IgD-negative memory B cell (primary cell): ENCODE results near the gene GATA5. TPM values are rescaled to one million over a fixed set of nuclear protein-coding genes. Genes with fewer than 3 reads are reported as not detected.
"Not testable (repeated sequence)": the region's sequence is repeated elsewhere in the genome, so short reads cannot be mapped to it uniquely, and the experiment has no call there.

Source experiments
- H3K27ac Mint-ChIP-seq, 3 donors: one replicate each; pipeline ENCODE4 v1.8.0; 2020 to 2022; ENCODE audit warnings: mild to moderate bottlenecking in 3 of 3, mixed read lengths in 3 of 3, moderate library complexity in 1 of 3
- H3K27me3 Mint-ChIP-seq: one replicate; pipeline ENCODE4 v1.8.0; 2021; ENCODE audit warnings: mixed read lengths
- H3K36me3 Mint-ChIP-seq: one replicate; pipeline ENCODE4 v1.8.0; 2020; ENCODE audit warnings: mild to moderate bottlenecking, mixed read lengths
- H3K4me1 Mint-ChIP-seq, 3 donors: one replicate each; pipeline ENCODE4 v1.8.0; 2020 to 2022; ENCODE audit warnings: mixed read lengths in 3 of 3, mild to moderate bottlenecking in 1 of 3
- H3K4me3 Mint-ChIP-seq, 4 donors: one replicate each; pipeline ENCODE4 v1.8.0; 2020 to 2022; ENCODE audit warnings: mild to moderate bottlenecking in 4 of 4, mixed read lengths in 4 of 4, moderate library complexity in 3 of 4
- H3K9me3 Mint-ChIP-seq, 3 donors: one replicate each; pipeline ENCODE4 v1.8.0; 2020 to 2021; ENCODE audit warnings: mixed read lengths in 3 of 3, mild to moderate bottlenecking in 1 of 3
- polyA plus RNA-seq: library from polyadenylated mRNA; unstranded; fragments of 300-500 nt; fragmentation: Illumina TruSeq; gene quantifications from one replicate; pipeline ENCODE4 v1.2.3, GENCODE V29; 2021

GATA5 gene
- polyA plus RNA-seq, 1 donor from 2014 or later = not detected

DNA sequence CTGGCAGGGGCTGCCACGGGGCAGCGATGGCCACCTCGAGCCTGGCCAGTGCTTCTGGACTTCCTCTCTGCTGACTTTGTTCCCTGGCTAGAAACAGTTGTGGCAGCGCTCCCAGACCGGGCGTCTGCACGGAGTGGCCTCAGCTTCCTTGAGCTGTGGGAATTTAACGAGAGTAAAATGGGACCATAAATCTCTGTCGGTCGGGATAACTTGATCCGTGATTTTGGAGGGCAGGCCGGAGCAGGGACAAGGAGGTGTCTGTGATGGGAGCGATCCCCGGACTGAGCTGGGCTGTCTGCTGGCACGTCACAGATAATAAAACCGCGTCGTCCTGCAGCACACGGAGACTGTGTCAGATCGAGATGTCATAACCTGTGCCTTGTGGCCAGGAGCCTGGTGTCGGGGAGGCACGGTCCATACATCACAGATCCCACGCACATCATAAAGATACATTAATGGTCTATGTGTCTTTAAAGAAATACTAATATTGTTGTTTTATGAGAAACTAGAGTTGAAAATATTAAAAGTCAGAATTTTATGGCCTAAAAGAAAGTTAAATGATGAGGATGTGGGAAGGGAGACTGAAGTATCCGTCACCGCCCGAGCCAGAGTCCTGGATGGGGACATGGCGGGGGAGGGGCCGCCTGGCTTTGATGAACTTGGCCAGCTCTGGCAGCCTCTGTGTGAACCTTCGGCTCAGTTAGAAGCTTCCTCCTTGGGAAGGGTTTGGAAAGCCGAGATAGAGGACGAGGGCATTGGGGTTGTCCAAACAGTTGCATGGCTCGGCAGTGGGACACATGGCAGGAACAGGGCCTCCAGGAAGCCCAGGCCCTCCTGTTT lies 41.9 kb downstream of the GATA5 start:
- H3K27me3 Mint-ChIP-seq = peaks cover 32% of the 10 kb centered on the region
- H3K27ac Mint-ChIP-seq = no peak overlapping the region
- no peaks in the 10 kb centered on the region for H3K4me1 Mint-ChIP-seq
- peaks cover 0 to 2% (median 0%) of the 10 kb centered on the region in 3 donors for H3K9me3 Mint-ChIP-seq
- H3K36me3 Mint-ChIP-seq = no peaks in the 10 kb centered on the region
- no peak overlapping the region for H3K4me3 Mint-ChIP-seq

DNA sequence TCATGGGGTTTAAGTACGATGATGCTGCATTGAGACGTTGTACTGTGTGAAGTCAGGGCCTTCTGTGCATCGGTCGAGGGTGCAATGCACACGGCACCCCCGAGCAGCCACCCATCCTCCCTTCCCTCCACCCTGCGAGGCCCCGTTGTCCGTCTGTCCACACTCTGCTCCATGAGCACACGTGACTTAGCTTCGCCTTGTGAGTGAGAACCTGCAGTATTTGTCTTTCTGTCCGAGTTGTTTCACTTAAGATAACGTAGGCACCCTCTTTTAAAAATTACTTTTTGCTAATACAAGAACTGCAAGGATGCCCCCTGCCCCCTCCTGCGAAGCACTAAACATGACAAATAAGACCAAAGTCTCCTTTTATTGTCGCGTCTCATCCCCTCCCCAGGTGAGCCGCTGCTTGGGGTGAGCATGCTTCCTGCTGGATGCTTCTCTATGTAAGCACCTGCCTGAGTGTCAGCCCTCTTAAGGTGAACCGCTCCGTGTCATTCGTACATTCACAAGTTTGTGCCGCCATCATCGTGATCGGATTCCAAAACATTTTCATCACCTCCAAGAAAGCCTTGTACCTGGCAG lies 44.8 kb downstream of the GATA5 start:
- H3K36me3 Mint-ChIP-seq = no peaks in the 10 kb centered on the region
- peaks cover 0 to 2% (median 0%) of the 10 kb centered on the region in 3 donors for H3K9me3 Mint-ChIP-seq
- no peak overlapping the region for H3K4me3 Mint-ChIP-seq
- no peak overlapping the region for H3K27ac Mint-ChIP-seq
- peaks cover 32% of the 10 kb centered on the region for H3K27me3 Mint-ChIP-seq
- no peaks in the 10 kb centered on the region for H3K4me1 Mint-ChIP-seq

DNA sequence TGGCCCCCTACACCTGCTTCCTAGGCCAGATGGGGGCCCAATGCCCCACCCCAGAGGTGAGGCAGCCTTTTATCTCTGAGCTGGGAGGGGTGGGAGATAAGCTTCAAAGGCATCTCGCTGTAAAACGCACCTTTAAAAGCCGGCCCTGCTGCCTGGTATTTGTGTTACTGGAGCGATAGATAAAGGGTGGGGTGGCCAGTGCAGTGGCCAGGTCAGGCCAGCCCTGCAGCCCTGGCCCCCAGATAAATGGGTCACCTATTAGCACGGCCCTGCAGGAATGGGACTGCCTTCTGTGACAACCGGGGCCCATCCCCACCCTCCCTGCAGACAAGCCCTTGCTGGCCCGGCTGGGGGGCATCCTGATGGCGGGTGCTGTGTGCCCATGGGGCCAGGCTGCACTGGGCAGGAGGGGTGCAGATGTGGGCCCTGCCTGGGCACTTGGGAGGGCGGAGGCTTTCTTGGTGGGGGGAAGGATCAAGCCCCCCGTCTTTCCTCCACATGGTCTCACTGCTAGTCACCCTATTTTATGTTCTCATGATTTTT lies 45.4 kb downstream of the GATA5 start:
- Mint-ChIP-seq H3K4me1 (no peaks in the 10 kb centered on the region), H3K9me3 (no peaks in the 10 kb centered on the region), H3K27me3 (peaks cover 26% of the 10 kb centered on the region), H3K4me3 (no peak overlapping the region), H3K36me3 (no peaks in the 10 kb centered on the region), H3K27ac (no peak overlapping the region)

DNA sequence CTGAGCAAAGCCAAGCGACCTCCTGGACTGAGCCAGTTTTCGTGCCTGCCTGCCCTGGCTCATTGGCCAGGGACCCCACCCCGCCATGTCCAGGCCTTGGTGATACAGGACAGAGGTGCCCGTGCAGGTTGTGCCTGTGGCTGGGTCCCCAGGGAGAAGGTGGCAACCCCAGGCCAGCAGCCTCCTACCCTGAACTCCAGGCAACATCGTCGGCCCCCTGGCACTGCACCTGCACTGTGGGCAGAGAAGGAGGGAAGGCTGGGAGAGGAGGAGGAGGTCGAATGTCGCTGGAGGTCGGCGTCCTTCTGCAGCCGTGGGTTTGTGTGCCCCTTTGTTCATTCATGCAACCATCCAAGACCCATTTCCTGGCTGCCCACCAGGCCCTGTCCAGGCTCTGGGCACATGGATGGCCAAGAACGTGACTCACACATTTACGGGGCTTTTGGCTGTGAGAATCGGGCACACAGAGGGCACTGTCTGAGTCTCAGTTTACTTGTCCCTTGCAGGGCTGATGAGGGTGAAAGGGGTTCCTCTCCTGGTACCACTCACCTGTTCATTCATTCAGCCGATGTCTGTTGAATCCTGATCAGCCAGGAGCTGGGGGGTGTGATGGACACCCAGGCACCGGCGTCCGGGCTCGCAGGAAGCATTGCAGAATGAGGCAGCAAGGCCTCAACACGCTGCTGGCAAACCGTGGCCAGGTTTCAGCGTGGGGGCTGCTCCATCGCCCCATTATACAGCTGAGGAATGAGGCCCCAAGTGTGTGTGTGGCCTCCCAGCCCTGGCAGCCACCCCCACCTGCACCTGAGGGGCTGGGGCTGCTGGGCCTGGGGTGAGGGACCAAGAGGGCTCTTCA lies 46.1 kb downstream of the GATA5 start:
- H3K4me1 Mint-ChIP-seq = no peaks in the 10 kb centered on the region
- peaks cover 23% of the 10 kb centered on the region for H3K27me3 Mint-ChIP-seq
- H3K4me3 Mint-ChIP-seq = no peak overlapping the region
- H3K36me3 Mint-ChIP-seq = no peaks in the 10 kb centered on the region
- H3K9me3 Mint-ChIP-seq = no peaks in the 10 kb centered on the region
- H3K27ac Mint-ChIP-seq = no peak overlapping the region

DNA sequence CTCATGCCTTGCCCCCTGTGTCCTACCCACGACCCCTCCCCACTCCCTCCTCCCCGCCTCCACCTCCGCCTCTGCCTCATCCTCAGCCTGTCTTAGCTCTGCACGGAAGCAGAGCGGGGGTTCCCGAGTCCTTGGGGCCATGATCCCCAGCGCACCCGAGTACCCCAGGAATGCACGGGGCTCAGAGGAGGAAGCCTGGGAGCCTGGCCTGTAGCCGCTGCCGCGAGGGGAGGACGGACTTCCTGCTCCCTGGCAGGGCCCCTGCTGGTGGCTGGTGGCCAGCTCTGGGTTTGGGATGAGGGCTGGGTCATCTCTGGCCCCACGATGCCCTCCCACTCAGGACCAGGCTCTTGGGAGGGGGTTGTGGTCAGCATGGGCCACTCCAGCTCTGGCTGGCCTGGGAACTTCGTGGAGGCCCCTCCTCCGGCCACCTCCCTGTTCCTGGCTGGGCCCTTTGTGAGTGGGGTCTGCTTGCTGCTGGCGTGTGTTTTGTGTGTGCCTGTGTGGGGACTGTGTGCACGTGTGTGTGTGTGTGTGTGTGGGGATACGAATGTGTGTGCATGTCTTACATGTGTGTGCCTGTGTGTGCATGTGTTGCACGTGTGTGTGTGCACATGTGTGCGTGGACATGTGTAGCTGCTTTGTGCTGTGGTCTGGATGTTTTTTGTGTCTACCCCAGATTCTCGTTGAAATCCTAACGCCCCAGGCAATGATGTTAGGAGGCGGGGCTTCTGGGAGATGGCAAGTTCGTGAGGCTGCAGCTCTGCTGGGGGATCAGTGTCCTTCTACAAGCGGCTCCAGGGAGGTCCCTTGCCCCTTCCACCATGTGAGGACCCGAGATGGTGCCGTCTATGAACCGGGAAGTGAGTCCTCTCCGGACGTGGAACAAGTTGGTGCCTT lies 47.1 kb downstream of the GATA5 start:
- H3K27me3 Mint-ChIP-seq = peaks cover 14% of the 10 kb centered on the region
- H3K27ac Mint-ChIP-seq = no peak overlapping the region
- no peak overlapping the region for H3K4me3 Mint-ChIP-seq
- H3K4me1 Mint-ChIP-seq = no peaks in the 10 kb centered on the region
- no peaks in the 10 kb centered on the region for H3K9me3 Mint-ChIP-seq
- H3K36me3 Mint-ChIP-seq = no peaks in the 10 kb centered on the region

DNA sequence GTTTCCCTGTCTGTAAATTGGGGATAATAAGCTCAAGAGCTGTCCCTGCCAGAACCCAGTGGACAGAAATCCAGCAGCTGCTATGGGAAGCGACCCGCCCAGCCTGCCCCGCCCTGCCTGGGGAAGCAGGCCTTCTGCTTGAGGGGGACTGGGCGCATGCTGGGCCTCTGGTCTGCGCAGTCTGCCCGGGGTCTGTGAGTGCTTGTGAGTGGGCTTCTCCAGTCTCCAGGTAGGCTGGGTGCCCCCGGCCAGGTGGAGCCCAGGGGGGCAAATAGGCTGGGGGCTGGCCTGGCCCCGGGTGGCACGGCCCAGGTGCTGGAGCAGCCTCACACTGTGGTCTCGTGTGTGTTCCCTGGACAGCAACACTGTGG lies 47.8 kb downstream of the GATA5 start:
- Mint-ChIP-seq H3K4me3 (no peak overlapping the region), H3K9me3 (no peaks in the 10 kb centered on the region), H3K27me3 (peaks cover 16% of the 10 kb centered on the region), H3K4me1 (no peaks in the 10 kb centered on the region), H3K27ac (no peak overlapping the region), H3K36me3 (no peaks in the 10 kb centered on the region)

DNA sequence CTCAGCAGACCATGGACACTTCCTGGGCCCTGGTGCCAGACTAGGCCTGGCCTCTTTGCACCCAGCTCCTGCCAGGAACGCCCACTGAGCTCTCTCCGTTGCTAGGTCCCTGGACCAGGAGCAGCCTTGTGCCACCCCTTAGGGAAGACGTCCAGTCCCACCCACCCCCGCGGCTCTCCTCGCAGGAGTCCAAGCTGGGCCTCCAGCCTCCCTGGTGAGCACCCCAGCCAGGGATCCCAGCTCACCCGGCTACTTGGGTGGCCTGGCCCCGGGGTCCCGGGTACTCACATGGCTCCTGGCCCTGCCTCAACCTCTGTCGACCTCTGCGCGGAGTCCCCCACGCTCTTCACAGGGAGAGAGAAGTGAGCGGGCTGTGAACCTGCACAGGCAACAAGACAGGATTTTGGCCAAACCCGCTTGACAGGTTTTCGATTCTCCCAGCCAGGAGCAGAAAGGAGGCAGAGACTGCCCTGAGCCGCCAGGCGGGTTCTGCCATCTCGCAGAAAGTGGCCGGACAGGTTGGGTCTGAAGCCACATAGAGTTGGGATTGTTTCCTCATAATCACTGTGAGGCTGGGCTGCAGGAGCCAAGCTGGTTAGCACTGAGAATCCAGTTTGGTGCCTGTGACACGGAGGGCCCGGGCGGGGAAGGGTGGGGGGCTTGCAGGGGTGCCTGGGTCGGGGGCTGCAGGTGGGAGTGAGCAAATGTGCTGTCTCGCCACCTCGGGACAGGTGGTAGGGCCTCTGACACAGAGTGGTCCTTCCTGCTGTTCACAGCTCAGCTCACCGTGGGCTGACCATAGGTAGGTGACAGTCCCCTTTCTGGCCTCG lies 48.4 kb downstream of the GATA5 start, which contains the start of gene RBBP8NL:
Gene RBBP8NL, minus strand, starts transcription at position 368 of the 830 bp plus-strand sequence. CDS start 7,892 bp downstream, outside the sequence.
- Mint-ChIP-seq H3K4me1 (no peaks in the 10 kb centered on the region), H3K27me3 (peaks cover 11% of the 10 kb centered on the region), H3K4me3 (no peak within 1 kb of the TSS), H3K36me3 (no peaks in the 10 kb centered on the region), H3K27ac (no peak within 1 kb of the TSS), H3K9me3 (no peaks in the 10 kb centered on the region)

DNA sequence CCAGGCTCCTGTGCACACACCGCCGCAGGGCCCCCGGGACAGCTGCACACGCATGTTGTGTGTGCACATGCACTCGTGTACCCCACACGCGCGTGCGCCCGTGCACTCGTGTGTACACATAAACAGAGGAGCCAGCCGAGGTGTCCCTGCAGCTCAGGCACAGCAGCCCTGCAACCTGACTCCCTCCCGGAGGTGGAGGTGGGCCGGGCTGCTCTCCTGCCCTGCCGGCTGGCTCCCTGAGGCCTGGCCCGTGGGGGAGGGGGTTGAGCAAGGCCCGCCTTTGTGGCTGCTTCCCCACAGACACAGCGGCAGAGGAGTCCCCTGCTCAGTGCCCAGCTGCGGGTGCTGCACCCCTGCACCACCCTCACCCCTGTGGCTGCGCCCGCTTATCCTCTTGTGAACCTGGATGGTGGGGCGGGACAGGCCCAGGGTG lies 49.1 kb downstream of the GATA5 start:
- Mint-ChIP-seq H3K27me3 (peaks cover 11% of the 10 kb centered on the region), H3K36me3 (no peaks in the 10 kb centered on the region), H3K4me3 (no peak overlapping the region), H3K4me1 (no peaks in the 10 kb centered on the region), H3K27ac (no peak overlapping the region), H3K9me3 (no peaks in the 10 kb centered on the region)

DNA sequence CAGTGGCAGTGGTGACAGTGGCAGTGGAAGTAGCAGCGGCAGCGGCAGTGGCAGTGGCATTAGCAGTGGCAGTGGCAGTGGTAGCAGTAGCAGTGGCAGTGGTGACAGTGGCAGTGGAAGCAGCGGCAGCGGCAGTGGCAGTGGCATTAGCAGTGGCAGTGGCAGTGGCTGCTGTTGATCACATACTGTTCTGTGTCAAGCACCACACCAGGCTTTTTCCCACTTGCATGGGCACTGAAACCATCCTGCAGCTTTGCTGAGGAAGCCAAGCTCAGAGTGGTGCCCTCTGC lies 49.8 kb downstream of the GATA5 start:
- H3K36me3 Mint-ChIP-seq, H3K27ac Mint-ChIP-seq, H3K4me3 Mint-ChIP-seq: not testable (repeated sequence)

DNA sequence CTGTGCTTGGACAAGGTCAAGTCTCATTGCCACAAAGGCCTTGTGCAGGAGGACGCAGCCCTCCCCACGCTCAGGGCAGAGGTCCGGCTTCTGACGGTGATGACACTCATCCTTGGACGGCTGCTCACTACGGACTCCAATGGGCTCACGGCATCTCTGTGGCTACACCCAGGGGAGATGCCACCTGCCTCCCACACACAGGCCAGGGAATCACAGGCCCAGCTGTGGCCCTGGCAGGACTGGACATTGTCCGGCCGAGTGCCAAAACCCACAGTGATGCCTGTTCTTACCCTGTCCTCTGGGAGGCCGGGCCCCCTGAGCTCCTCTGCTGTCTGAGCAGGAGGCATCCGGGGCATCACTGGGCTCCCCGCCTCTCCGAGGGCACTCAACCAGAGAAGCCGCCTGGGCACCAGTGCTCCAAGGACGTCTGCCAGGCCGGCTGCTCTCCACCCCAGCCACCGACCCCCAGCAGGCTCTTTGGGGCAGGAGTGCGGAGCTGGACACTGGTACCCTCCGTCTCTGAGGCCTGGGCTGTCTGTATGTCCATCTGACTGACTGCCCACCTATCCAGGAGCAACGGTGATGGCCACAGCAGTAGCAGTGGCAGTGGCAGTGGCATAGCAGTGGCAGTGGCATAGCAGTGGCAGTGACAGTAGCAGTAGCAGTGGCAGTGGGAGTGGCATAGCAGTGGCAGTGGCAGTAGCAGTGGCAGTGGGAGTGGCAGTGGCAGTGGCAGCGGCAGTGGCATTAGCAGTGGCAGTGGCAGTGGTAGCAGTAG lies 50.3 kb downstream of the GATA5 start:
- Mint-ChIP-seq H3K36me3 (no peaks in the 10 kb centered on the region), H3K4me1 (no peaks in the 10 kb centered on the region), H3K9me3 (no peaks in the 10 kb centered on the region), H3K27me3 (peaks cover 5% of the 10 kb centered on the region), H3K27ac (no peak overlapping the region), H3K4me3 (no peak overlapping the region)

More for the DNA sequence above, 49.8 kb downstream of the GATA5 start:
- not testable (repeated sequence) for H3K27me3 Mint-ChIP-seq, H3K9me3 Mint-ChIP-seq, H3K4me1 Mint-ChIP-seq

DNA sequence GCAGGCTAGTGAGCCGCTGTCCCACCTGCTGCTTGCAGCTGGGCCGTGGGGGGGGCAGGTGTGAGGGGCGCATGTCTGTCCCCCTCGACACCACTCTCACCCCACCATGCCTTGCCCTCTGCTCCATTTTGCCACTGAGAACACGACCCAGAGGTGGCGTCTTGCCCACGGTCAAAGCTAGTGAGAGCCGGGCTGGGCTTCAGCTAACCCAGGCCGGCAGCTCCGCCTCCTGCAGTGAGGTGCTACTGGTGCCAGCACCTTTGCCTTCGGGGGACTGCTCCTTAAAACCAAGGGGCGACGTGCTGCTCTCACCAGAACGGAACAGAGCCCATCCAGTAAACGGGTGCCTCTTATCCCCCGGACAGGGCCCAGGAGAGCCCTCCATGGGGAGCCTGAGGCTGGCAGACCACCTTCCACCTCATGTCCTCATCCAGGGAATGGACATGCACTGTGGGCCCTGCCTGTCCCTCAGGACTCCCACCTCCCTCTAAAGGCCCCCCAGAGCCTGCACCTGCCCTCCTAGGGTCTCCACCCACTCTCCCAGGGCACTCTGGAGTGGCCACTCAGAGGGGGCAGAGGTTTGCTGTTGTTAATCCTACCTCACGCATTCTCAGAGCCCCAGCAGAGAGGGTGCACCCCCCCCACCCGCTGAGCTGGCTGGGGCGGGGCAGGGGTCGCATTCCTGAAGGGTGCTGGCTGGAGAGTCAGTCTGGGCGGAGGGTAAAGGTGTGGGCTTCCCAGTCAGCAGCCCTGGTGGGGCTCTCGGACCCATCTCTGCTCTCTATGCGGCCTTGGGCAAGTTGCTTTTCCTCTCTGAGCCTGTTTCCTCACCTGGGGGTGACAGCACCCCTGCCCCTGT lies 51.3 kb downstream of the GATA5 start:
- Mint-ChIP-seq H3K9me3 (no peaks in the 10 kb centered on the region), H3K4me3 (no peak overlapping the region), H3K4me1 (peaks cover 0 to 2% (median 0%) of the 10 kb centered on the region in 3 donors), H3K27ac (no peak overlapping the region), H3K27me3 (peaks cover 5% of the 10 kb centered on the region), H3K36me3 (no peaks in the 10 kb centered on the region)

DNA sequence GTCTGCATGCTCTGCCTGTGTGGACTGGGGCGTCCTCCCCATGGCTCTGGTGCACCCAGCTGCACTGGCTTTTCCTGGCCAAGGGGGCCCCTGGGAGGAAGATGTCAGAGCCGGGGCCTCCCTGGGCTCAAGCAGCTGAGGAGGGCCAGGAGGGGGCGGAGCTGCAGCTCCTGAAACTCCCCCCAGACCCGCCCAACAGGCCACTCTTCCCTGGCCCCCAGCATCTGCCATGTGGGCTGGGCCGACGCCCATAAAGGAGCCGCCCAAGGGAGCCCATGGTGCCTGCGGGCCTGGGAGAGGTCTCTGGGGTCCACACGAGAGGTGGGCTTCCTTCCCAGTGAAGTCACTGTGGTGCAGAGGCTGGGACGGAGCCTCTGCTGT lies 52.5 kb downstream of the GATA5 start:
- H3K4me1 Mint-ChIP-seq = peaks cover 0 to 2% (median 0%) of the 10 kb centered on the region in 3 donors
- H3K36me3 Mint-ChIP-seq = no peaks in the 10 kb centered on the region
- no peak overlapping the region for H3K27ac Mint-ChIP-seq
- no peaks in the 10 kb centered on the region for H3K9me3 Mint-ChIP-seq
- no peak overlapping the region for H3K4me3 Mint-ChIP-seq
- H3K27me3 Mint-ChIP-seq = peaks cover 3% of the 10 kb centered on the region
